Testis (tissue), 3 donors: ENCODE data around the gene CLDN2. TPM values are rescaled to one million over a fixed set of nuclear protein-coding genes. Genes with fewer than 3 reads are reported as not detected.
A peak's percentile ranks its signal among the peaks of the same experiment; 100 is the strongest.

ENCODE experiments used
- DNase-seq: peaks from one replicate; pipeline ENCODE4 v3.0.0-alpha.2; 2019
- H3K27ac ChIP-seq, 2 donors: fragments of 200-600 bp; sonication (generic); one replicate each; pipeline ENCODE4 v1.5.1; 2019
- H3K27me3 ChIP-seq: fragments of 200-600 bp; sonication (generic); one replicate; pipeline ENCODE4 v1.5.1; 2019
- H3K36me3 ChIP-seq: fragments of 200-600 bp; sonication (generic); one replicate; pipeline ENCODE4 v1.5.1; 2017; ENCODE audit warnings: low read depth; ENCODE audit errors: missing control alignments
- H3K4me1 ChIP-seq: fragments of 200-600 bp; sonication (generic); one replicate; pipeline ENCODE4 v1.5.1; 2019
- H3K4me3 ChIP-seq, 2 donors: fragments of 200-600 bp; sonication (generic); one replicate each; pipeline ENCODE4 v1.5.1; 2017 to 2019
- H3K9me3 ChIP-seq: fragments of 200-600 bp; sonication (generic); one replicate; pipeline ENCODE4 v1.5.1; 2017
- POLR2A ChIP-seq: fragments of 450-650 bp; IDR thresholded peaks from one replicate; pipeline ENCODE4 v1.6.1; 2017; ENCODE audit warnings: antibody characterized with exemption, mild to moderate bottlenecking, moderate library complexity
- WGBS, 2 donors: methylation state at CpG; one replicate each; pipeline ENCODE4 v1.1.5; 2018; 5-methylcytosine and 5-hydroxymethylcytosine counted together
- intact Hi-C: fragments of 100-400 bp; cut with DNase I; formaldehyde crosslinking; loops from one replicate; pipeline ENCODE4 v1.15.1; 2023; ENCODE audit warnings: low total_unique reads
- polyA plus RNA-seq: library from polyadenylated mRNA; stranded (reverse); fragments of 350-450 nt; fragmentation: Illumina TruSeq; extraction: RNeasy Lipid Tissue Mini Kit (QIAGEN cat#74804); gene quantifications from one replicate; pipeline ENCODE4 v1.2.3, GENCODE V29; 2014; ENCODE audit warnings: low read depth, low replicate concordance; ENCODE audit not compliant: insufficient read depth
- total RNA-seq, 2 donors: library from RNA; depleted of rRNA; stranded (reverse); fragments of >200 nt; gene quantifications; one replicate each; pipeline ENCODE4 v1.2.3, GENCODE V29; 2016
- TF ChIP-seq, protein P1 (sequence below), 3 experiments: fragments of 450-650 bp in 2 of 3; fragments of 200-600 bp in 1 of 3; sonication (generic) in 1 of 3; IDR thresholded peaks; one replicate each; pipeline ENCODE4 v1.5.1; 2016 to 2019; ENCODE audit warnings: antibody characterized with exemption in 3 of 3, mild to moderate bottlenecking in 2 of 3, moderate library complexity in 1 of 3

The CLDN2 gene
- total and polyA plus RNA-seq, 3 donors from 2014 or later = 6.5 TPM; not detected in 2

- TF ChIP-seq POLR2A = no peak
- TF ChIP-seq, protein P1, sequence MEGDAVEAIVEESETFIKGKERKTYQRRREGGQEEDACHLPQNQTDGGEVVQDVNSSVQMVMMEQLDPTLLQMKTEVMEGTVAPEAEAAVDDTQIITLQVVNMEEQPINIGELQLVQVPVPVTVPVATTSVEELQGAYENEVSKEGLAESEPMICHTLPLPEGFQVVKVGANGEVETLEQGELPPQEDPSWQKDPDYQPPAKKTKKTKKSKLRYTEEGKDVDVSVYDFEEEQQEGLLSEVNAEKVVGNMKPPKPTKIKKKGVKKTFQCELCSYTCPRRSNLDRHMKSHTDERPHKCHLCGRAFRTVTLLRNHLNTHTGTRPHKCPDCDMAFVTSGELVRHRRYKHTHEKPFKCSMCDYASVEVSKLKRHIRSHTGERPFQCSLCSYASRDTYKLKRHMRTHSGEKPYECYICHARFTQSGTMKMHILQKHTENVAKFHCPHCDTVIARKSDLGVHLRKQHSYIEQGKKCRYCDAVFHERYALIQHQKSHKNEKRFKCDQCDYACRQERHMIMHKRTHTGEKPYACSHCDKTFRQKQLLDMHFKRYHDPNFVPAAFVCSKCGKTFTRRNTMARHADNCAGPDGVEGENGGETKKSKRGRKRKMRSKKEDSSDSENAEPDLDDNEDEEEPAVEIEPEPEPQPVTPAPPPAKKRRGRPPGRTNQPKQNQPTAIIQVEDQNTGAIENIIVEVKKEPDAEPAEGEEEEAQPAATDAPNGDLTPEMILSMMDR (IDR thresholded peaks at IDR 0.05) = no peak
- H3K4me3 ChIP-seq = no peak overlapping the region
- no peak for DNase-seq
- no peak overlapping the region for H3K27ac ChIP-seq
- H3K36me3 ChIP-seq = no peaks in the 10 kb centered on the region
- no peaks in the 10 kb centered on the region for H3K9me3 ChIP-seq
- 88 to 90% methylated on average over 3 of the region's 3 CpGs for WGBS, 2 donors
- H3K27me3 ChIP-seq = no peaks in the 10 kb centered on the region
- intact Hi-C loops = no loop called here
- no peaks in the 10 kb centered on the region for H3K4me1 ChIP-seq
Measured at GRCh38 chrX:106952089-106952488, 31.9 kb downstream of the CLDN2 start.

- TF ChIP-seq, protein P1 (IDR thresholded peaks at IDR 0.05) = no peak
- TF ChIP-seq POLR2A = no peak
- 87 to 88% methylated on average over 2 of the region's 2 CpGs for WGBS, 2 donors
- Histone ChIP-seq H3K4me3 (no peak overlapping the region), H3K27me3 (no peaks in the 10 kb centered on the region), H3K9me3 (no peaks in the 10 kb centered on the region), H3K27ac (no peak overlapping the region), H3K36me3 (no peaks in the 10 kb centered on the region), H3K4me1 (no peaks in the 10 kb centered on the region)
- intact Hi-C loops = no loop called here
- DNase-seq = no peak
Measured at GRCh38 chrX:106952538-106952937, 32.3 kb downstream of the CLDN2 start.

GRCh38 chrX:106952988-106953387 is 32.8 kb downstream of the CLDN2 start:
- no peaks in the 10 kb centered on the region for H3K4me1 ChIP-seq
- no peak for TF ChIP-seq POLR2A
- TF ChIP-seq, protein P1 (IDR thresholded peaks at IDR 0.05) = peak in 1 of 3 experiments; percentile 21

DNA sequence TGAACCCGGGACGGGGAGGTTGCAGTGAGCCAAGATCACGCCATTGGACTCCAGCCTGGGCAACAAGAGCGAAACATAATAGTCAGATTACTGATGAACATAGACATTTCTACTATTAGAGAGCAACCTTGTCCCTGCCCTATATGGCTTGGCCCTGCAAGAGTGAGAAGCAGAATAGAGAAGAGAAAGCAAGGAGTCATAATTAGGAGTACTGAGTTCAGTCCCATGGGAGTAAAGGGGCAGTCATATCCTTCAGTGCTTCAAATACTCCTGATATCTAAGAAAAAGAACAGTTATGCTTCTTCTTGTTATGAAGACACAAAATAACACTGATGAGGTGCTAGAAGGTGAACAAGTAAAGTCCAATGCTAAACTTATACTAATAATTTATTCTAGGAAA is 33.8 kb downstream of the CLDN2 start:
- DNase-seq = no peak
- intact Hi-C loops = no loop called here
- no peak overlapping the region for H3K4me3 ChIP-seq
- H3K4me1 ChIP-seq = no peaks in the 10 kb centered on the region
- H3K27me3 ChIP-seq = no peaks in the 10 kb centered on the region
- WGBS, 2 donors = 91 to 98% methylated on average over 4 of the region's 4 CpGs
- H3K9me3 ChIP-seq = no peaks in the 10 kb centered on the region
- no peak for TF ChIP-seq POLR2A
- TF ChIP-seq, protein P1 (IDR thresholded peaks at IDR 0.05) = no peak
- H3K27ac ChIP-seq = no peak overlapping the region
- H3K36me3 ChIP-seq = no peaks in the 10 kb centered on the region

More at GRCh38 chrX:106952988-106953387, 32.8 kb downstream of the CLDN2 start:
- H3K4me3 ChIP-seq = no peak overlapping the region
- H3K36me3 ChIP-seq = no peaks in the 10 kb centered on the region
- intact Hi-C loops = no loop called here
- no peaks in the 10 kb centered on the region for H3K9me3 ChIP-seq
- DNase-seq = no peak
- WGBS, 2 donors = 25 to 33% methylated on average over 1 of the region's 1 CpG
- H3K27ac ChIP-seq = no peak overlapping the region
- H3K27me3 ChIP-seq = no peaks in the 10 kb centered on the region

DNA sequence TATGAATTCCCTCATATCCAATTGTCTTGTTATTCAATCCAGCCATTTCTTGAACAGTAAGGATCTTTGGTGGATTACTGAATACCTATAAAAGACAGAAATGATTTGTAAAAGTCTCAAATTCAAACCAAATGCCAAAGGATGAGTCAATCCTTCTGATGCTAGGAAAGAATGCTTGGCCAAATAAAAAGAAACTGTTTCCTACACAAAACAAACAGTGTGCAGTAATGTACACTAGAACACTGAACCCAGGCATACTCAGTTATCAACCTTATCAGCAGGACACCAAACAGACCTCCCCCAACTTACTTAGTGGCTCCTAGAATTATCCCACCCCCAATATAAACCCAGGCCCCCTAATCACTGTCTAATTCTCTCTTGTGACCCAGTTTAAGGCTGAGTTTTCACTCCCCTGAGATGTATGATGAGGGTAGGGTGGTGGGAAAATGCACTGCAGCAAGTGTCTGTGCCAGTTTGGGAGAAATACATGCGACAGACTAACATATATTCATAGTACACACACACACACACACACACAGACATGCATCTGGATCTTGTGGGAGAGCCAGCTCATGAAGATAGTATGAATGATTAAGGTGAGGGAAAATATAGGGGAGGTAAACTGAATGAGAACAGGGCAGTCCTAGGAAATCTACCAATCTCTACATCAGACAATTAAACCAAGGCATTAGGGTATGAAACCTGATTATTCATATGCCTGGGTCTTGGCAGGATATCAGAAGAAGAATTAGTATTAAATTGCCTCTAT is 35.0 kb downstream of the CLDN2 start:
- Histone ChIP-seq H3K4me3 (no peak overlapping the region), H3K27ac (no peak overlapping the region), H3K4me1 (no peaks in the 10 kb centered on the region), H3K9me3 (no peaks in the 10 kb centered on the region), H3K27me3 (no peaks in the 10 kb centered on the region), H3K36me3 (no peaks in the 10 kb centered on the region)
- no peak for DNase-seq
- intact Hi-C loops = no loop called here
- no peak for TF ChIP-seq POLR2A
- TF ChIP-seq, protein P1 (IDR thresholded peaks at IDR 0.05) = no peak
- 75 to 92% methylated on average over 1 of the region's 1 CpG for WGBS, 2 donors
